ENCODE measurements around the gene CADM1.
"Not testable (repeated sequence)": the region's sequence is repeated elsewhere in the genome, so short reads cannot be mapped to it uniquely, and the experiment has no call there.

The CADM1 gene

DNA sequence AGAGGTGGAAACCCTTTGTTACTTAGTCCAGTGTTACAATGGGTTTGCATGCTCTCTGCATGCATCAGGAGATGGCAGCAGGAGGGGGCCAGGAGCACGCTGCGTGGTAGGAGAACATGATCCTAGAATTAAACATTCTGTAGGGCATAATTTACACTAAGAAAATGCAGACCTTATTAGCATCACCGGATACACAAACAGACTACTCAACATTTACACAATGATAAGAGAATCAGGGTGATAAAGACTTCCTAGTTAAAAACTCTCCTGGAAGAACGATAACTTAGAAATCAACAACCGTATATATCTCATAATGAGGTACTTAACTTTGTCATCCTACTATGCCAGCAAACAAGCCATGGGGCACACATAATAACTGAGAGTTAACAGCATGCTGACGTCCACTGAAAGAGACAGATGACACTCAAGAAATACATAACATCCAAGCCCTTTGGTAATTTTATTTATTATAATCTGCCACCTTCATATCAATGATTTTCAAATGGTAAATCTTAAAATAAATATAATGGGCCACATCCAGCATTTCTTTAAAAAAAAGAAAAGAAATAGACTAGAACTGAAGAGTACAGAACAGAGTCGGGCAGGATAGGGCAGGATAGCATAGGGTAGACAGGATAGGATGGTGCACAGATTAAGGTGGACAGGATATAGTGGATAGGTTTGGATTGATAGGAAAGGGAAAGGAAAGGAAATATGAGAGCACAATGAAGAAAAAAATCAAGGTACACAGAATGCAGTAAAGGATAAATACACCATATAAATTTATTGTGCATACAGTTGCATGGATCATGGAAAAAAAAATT is 27.5 kb downstream of the CADM1 start:
- no peak for DNase-seq

DNA sequence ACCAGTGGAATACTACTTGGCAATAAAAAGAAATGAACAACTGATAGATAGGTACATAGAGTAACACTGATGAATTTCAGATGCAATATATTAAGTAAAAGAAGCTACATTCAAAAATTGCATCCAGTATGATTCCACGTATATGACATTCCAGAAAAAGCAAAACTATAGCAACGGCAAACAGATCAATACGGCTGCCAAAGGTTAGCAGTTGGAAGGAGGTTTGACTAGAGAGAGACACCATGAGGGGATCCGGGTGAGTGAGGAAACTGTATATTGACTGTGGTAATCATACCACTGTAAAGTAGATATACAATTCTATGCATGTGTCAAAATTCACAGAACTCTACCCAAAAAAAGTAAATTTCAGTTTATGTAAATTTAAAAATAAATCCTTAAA is 28.7 kb downstream of the CADM1 start:
- DNase-seq: no peak

DNA sequence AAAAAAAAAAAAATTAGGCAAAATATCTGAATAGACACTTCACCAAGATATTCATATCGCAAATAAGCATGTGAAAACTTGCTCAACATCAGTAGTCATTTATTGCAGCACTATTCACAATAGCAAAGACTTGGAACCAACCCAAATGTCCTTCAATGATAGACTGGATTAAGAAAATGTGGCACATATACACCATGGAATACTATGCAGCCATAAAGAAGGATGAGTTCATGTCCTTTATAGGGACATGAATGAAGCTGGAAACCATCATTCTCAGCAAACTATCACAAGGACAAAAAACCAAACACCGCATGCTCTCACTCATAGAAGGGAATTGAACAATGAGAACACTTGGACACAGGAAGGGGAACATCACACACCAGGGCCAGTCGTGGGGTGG is 29.9 kb downstream of the CADM1 start:
- DNase-seq: not testable (repeated sequence)

DNA sequence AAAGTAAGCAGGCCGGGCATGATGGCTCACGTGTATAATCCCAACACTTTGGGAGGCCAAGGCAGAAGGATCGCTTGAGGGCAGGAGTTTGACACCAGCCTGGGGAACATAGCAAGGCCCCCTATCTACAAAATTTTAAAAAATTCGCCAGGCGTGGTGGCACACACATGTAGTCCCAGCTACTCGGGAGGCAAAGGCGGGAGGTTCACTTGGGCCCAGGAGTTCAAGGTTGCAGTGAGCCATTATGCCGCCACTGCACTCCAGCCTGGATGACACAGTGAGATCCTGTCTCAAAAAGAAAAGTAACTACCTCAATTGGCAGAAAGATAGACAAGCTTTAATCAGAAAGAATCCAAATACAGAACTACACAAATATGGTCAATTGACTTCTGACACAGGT is 31.0 kb downstream of the CADM1 start:
- no peak for DNase-seq

DNA sequence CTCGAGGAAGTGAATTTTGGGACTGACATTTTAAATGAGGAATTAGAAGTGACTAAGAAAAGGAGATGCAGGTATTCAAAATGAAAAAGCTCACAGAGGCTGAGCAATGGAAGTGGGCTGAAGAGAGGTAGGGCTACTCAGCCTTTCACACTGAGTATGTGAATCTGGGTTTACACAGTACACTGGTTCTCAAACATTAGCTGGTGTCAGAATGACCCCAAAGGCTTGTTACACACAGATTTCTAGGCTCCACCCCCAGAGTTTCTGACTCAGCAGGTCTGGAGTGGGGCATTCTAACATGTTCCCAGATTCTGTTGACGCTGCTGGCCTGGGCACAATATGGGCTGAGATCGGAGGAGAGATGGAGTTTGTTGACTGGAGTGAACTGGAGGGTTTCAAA is 32.8 kb downstream of the CADM1 start:
- no peak for DNase-seq

DNA sequence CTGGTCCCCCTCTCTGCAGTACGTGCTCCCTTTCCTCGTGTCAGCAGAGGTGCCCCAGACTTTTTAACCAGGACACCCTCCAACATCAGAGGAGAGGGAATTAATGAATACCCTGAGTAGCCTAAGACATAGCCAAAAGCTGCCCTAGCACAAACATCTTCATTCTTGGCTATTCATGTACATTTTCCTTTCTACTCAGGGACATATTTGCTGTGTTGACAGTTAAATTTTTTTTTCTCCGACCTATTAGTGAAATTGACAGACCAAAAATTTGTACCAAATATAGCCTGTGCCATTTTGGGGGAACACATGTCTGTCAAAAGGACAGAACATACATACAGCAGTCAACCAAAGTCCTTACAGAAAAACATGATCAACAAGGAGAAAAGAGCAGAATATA is 33.3 kb downstream of the CADM1 start:
- no peak for DNase-seq

DNA sequence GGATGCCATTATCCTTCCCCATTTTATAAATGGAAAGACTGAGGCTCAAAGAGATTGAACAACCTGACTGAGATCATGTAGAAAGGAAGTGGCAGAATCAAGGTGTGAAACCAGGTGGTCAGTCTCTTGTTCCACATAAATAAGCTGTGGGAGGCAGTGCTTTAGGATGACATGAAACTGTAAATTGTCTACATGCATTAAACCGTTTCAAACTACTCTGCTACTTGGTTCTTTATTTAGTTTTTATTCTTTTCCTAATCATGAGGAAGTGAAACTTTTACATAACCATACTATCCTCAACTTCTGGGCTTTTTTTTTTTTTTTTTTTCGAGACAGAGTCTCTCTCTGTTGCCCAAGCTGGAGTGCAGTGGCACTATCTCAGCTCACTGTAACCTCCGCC is 34.9 kb downstream of the CADM1 start:
- no peak for DNase-seq

DNA sequence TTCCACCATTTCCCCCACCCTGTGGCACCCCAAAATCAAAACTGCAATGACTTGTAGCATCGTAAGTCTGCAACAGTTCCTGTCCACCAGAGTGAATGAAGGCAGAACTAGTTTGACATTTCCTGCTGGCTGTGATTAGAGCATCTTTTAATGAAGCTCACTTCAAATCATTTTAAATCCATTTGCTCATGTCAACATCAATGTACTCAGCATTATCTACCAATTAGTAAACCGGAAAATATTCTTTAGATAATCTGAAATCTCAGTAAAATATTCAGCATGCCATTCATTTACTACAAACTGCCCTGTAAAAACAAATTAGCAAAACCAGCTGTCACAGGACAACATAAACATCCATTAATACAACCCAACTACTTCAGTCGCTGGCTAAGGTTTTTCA is 38.1 kb downstream of the CADM1 start:
- DNase-seq: no peak

DNA sequence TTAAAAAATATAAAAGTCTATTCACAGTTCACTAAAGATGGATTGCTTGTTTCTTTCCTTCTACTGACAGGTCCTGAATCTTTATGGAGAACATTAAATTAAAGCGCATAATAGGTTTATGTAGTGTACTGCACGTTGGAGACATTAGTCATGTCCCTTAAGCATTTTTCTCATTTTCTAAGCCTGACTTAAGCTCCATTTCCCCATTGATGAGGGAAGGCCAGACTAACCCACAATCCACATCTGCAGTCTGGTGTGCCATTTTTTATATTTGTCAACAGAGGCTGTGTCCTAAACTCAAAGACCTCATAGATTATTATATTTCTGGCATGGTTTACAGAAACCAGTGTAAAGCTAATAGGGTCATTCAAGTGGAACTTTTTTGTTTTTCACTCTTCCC is 39.9 kb downstream of the CADM1 start:
- DNase-seq: no peak

DNA sequence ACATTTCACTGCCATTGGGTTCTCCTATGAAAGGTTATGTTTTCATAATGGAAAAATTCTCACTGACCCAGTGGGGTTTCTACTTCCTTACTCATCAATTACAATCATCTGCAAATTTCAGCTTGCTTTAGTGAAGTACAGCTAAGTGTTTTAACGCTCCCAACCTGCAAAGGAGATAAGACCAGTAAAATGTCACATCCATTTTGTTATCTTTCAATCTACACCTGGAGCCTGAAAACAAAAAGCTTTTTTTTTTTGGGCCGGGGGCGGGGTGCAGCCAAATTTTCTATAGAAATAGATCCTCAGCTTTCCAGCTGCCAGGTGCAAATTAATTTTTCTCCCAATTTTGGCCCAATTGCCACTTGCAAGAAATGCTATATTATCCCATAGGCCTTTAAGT is 40.6 kb downstream of the CADM1 start:
- no peak for DNase-seq

DNA sequence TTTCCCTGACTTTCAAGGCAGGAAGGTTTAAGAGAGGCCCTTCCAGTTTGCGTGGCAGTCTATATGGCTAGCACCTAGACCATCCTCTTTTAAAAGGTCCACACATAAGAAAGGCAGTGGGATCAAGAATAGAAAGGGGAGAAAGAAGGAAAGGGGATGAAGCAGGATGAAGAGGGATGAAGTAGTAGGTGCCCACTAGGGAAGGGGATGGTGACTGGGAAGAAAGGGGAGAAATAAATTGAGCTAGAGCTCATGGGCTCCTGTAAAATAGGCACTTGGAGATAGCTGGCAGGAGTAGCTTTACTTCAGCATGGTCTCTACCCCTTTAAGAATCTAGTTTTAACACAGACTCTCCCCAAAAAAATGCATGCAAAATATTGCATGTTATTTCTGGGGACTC is 41.5 kb downstream of the CADM1 start:
- DNase-seq: no peak

DNA sequence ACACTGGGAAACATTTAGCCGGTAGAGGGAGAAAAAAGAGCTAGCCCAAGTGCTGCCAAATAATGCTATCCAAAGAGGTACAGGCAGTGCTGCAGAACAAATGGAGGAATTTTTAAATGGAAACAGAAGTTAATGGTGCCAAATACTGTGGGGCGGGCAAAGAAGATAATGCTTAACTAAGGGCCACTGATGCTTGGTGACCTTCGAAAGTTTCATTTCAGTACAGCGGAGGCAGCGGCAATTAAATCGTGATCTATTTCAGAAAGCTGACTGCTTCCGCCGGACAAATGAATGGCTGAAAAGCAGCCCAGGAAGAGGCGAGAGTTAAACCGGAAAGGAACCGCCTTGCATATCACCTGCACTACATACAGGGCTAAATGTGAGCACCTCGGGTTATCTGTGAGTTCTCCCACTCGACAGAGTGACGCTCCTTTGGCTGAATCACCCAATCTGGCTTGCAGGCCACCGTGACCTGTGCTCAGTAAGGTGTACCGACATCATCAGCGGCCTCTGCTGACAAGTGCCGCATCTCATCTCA is 42.1 kb downstream of the CADM1 start:
- no peak for DNase-seq

DNA sequence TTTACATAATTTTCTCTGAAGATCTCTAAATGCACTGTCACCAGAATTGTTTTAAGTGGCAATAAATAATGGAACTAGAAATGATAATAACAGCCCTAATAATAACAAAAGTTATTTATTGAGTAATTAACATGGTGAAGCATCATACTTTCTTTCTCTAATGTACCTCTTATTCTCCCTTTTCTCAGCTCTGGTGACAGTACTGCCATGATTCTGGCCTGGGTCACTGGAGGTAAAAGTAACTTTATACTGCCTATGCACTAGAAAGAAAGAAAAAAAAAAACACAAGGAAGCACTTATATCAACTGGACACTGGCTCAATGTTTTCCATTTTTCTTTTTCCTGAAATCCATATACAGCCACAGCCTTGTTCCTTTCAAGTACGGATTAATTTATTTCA is 43.7 kb downstream of the CADM1 start:
- DNase-seq: no peak

DNA sequence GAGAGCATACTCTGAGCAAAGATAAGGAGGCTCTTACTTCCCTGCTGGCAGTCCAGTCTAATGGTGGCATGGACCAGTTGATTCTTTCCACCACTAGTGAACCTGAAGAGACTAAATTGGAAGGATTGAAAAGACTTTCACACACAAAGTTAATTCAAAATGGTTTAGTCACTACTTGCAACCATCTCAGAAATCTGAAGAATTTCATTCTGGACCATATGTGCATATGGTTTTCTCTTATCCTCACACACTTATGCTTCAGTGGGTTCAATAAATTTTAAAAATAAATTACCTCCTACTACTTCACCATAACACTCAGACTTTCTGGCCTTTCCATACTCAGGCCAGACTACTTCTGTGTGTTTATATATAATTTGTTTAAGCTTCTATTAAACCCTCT is 44.7 kb downstream of the CADM1 start:
- DNase-seq: no peak

DNA sequence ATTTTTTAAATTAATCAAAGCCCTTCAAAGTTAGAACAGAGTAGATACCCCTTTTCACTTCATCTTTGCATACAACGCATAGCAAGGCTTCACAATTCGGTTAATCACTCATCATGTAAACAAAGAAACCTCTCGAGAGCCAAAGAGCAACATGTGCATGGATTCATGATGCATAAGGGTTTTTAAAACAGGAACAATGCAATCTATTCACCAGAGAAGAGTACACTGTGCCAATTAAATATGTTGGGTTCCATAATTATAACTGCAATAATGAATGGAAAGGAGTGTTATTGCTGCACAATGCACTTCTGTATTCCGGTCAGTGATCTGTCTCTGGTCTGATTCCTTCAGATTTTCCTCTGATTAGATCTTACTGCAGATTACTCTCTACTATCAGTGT is 45.3 kb downstream of the CADM1 start:
- no peak for DNase-seq

DNA sequence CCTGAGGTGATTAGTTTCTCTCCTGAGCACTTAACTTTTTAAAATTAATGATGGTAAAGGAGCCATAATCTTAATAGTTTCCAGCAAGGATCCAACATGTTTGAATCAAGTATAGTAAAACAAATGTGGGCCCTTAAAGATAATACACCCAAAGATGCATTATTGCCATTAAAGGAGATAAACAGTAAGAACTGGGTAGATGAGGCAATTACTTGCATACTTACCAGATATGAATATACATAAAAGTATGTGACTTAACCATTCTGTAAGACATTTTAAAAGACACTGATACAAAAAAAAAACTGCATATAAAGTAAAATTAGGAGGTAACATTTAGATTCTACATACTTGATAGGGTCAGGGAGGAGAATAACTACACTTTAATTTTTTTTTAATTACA is 48.2 kb downstream of the CADM1 start:
- no peak for DNase-seq

DNA sequence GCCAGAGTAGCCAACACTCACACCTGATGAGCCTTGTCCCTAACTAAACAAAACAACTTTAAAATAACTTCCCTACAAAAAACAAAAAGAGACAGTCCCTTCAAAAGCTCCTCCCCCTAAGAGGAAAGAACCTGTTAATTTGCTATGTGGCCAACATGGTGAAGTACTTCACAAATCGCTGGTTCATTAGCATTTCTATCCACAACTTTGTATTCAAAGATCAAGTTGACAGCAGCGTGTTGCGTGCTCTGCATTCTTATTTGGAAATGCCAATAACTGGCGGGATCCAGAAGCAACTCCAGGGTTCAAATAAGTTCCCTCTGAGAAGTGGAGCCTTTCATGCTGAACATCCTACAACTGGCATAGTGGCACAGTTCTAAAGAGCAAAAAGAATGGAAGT is 48.6 kb downstream of the CADM1 start:
- no peak for DNase-seq

DNA sequence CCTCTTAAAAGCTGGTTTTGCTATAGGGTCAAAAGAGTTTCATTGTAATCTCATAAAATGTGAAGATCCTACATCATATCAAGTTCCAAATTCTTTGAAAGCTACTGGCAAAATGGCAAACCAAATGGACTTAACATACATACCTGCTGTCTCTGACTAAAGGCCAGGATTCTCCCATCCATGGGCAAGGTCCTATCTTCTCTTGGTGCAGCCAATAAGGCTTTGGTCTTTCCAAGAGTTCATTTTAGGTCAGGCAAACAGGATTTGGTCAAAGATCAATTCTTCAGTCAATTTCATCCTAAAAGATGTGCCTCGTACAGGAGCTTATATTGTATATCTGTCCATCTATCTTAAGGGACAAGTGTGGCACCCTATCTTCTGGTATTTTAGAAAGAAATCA is 49.7 kb downstream of the CADM1 start:
- no peak for DNase-seq

DNA sequence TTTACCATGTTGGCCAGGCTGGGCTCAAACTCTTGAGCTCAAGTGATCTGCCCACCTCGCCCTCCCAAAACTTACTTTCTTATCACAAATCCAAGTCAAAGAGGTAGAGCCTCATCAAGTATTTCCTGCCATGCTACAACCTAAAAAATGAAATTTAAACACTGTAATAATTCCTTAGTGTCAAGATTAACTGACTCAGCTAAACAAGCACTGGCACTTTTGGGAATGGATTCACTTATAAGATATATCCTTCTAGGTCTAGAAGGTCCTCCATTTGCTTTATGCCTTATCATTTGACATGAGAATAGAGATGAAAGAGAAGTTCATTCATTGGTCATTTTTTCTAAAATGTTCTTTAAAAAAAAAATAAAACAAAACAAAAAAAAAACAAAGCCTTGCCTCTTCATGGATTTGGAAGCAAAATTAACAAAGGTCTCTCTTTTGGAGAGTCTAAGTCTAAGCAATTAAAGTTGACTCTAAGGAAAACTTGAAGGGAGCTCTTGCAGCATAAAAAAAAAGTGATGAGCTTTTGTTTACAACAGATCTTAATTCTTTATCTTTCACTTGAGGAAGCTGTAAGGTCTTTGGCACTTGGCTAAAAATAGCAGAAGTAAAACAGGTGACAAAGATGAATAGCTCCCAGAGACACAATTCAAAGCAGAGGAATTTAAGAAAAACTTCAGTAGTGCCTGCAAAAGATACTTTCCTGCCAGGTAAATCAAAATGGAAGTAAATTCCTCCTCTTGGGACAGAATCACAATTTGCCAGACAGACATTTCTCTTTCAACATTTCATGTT is 50.3 kb downstream of the CADM1 start:
- no peak for DNase-seq

DNA sequence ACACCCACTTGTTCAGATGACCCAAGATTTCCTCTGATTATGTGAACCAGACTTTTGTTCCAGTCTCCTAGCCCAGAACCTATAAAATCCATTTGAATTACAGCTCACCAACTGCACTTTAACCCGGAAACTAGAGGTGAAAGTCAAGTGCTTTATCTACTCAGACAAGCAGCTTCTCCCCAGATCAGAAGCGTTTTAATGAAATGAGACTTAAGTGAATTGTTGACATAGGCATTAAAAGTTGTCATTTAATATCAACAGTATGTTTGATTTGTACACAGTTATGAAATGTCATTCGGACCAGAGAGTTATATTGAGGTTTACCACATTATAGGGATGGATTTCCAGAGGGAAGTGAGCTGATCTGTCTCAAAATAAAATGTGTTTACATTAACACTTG is 52.0 kb downstream of the CADM1 start:
- peak; percentile 51 for DNase-seq

DNA sequence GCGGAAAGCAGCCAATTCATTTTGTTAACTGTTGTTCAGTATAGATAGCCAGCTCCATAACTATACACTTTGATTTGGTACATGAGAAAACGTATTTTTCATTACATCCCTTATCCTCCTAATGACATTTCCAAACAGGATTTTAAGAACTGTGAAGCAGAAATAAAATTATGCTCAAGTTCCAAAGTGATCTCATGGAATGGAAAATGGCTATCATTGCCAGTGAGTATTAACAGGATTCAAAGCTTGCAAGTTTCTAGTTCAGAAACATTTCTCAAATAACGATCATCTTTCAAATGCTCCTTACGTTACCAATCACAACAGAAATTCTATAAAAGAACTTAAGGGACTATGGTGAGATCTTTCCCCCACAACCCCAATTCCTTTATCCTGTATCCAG is 53.7 kb downstream of the CADM1 start:
- DNase-seq: no peak

DNA sequence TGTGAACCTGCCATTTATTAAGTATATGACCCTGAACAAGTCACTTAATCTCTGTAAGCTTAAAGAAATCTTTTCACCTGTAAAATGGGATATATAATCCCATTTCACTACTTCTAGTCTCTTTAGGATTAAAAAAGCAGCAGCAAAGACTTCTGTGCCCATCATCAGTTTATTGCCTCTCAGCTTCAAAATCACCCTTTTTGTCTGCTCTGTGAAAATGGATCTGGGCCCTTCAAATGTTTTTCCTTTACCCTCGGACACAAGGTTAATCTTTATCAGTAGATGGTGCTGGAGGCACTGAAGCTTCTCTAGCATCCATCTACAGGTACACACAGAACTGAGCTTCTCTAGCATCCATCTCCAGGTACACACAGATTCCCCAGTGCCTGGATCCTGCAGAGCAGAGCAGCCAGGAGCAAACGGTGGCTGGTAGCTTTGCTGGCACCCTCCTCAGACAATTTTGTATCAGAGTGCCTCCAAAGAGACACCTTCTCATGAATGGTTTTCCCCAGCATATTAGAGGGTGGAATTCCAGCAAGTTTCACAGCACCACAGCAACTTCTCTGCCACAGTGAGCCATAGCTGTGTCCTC is 56.8 kb downstream of the CADM1 start:
- DNase-seq: no peak

DNA sequence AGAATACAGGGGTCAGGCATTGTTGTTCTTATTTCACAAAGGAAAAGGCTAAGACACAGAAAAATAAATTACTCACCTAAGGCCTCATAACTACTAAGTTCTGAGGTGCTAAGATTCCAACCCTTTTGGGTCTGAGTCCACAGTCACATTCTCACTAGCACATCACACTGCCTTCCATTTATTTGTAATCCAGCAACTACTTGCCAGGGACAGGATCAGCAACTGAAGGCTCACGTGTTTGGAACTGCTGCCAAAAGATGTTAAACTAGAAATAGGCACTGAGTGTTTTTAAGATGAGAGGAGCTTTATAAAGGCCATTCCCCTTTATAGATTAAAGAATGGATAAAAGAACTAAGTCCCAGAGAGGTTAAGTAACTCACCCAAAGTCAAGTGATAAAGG is 58.0 kb downstream of the CADM1 start:
- DNase-seq: no peak

DNA sequence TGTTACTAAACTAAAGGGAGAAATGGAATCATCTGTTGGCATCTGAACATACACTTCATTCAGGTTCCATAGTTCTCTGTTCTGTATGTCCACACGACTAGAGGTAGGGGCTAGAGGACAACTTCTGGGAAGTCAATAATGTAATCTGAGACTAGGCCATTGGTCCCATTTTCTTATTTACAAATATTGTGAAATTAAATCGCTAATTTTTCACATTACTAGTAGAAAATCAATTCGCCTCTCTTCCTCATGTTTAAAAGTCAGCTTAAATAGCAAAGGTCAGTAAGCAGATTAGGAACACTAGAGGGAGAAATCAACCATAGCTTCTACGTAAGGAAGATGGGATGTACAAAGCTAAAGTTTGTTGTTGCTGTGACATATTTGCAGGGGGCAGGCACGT is 59.7 kb downstream of the CADM1 start:
- DNase-seq: no peak
